ENCODE data around the gene CIAO3.
A peak's percentile ranks its signal among the peaks of the same experiment; 100 is the strongest.

Gene CIAO3

DNA sequence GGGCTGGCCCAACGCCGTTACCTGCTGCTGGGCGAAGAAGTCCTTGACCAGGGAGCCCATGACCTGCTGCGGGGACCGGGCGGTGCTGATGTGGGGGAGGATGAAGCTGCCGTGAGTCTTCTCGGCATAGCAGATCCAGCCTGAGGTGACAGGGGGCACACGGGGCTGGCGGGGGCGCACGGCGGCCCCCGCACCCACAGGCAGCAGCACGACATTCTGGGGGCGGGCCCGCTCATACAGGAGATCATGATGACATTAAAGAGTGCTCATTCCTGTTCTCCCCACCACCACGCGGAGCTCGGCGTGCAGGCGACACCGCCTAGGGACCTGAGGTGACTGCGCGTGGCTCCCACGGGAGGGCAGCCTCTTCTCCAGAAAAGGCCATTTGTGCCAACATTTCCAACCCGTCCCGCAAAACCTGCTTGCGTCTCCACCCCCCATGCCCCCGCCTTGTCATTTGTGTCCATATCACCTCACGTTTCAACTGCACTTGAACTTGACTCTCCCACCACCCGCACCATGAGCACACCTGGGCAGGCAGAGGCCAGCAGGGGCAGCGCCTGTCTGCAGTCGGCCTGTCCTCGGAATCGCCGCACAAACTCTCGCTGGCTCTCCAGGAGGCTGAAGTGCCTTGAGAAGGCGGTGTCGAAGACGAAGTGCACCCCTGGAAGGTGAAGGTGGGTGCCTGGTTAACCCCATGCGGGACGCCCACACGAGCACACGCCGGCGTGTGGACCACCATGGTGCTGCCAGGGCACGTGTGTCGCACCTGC lies 6.4 kb downstream of the CIAO3 start:
- no peak for DNase-seq

DNA sequence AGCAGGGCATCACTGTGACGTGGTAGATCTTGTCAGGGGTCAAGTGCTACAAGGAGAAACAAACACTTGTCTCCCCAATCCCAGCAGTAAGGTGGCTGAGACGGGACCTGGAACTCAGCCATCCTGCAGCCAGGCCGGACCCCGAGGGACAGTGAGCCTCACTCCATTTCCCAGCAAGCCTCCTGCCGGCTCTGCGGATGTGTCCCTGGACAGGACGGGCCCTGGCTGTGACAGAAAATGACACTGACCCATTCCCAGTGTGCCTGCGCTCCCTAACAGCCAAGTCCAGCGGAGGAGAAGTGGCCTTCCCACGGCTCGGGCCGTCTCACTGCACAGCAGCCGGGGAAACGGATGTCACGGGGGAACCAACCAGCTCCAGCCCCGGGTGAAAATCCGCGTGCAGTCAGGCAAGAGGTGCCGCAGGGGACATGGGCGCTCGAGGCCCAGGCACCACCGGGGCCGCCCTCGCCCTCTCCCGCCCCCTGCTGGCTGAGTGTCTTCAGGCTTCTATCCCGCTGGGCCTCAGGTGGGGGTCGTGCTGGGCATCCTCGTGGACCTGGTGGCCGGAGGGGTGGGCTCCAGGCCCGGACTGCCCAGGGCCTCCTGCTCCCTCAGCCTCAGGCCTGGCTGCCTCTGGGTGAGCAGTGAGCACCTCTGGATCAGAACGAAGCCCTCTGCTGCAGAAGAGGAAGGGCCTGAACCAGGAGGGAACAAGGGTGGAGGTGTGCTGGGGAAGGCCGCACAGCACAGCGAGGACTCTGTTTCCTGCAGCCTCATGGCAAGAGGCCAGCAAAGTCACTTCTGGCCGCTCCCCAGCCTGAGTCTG lies 7.2 kb downstream of the CIAO3 start:
- DNase-seq = no peak

DNA sequence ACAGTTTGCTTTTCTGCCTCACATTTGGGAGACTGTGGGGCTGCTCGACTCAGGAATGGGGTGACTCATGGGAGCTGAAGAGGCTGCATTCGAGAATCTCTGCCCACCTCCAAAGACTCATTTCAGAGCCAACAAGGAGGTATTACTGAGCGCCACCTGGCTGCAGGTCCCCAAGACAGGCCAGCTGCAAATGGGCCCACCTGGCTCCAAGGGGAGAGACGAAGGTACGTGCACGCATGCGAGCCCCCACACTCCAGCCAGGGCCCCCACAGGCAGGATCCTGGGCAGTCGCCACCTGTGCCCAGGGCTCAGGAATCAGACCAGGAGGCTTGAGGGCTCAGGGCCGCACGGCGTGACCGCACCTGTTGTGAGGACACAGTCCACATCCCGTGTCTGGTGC lies 7.9 kb downstream of the CIAO3 start:
- no peak for DNase-seq

DNA sequence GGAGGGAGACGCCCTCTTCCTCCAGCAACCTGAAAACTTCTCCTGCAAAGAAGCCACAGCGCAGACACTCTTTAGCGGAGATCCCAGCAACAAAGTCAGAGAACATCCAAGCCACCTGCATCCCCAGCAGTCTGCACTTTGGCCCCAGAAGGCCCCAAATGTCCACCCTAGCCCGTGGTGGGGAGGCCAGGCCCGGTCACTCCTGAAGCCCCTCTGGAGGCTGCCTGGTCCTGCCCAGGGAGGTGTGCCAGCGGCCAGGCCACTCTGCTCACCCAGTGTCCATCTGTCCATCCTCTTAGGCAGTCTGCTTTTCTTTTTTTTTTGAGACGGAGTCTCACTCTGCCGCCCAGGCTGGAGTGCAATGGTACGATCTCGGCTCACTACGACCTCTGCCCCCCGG lies 8.5 kb downstream of the CIAO3 start:
- no peak for DNase-seq

DNA sequence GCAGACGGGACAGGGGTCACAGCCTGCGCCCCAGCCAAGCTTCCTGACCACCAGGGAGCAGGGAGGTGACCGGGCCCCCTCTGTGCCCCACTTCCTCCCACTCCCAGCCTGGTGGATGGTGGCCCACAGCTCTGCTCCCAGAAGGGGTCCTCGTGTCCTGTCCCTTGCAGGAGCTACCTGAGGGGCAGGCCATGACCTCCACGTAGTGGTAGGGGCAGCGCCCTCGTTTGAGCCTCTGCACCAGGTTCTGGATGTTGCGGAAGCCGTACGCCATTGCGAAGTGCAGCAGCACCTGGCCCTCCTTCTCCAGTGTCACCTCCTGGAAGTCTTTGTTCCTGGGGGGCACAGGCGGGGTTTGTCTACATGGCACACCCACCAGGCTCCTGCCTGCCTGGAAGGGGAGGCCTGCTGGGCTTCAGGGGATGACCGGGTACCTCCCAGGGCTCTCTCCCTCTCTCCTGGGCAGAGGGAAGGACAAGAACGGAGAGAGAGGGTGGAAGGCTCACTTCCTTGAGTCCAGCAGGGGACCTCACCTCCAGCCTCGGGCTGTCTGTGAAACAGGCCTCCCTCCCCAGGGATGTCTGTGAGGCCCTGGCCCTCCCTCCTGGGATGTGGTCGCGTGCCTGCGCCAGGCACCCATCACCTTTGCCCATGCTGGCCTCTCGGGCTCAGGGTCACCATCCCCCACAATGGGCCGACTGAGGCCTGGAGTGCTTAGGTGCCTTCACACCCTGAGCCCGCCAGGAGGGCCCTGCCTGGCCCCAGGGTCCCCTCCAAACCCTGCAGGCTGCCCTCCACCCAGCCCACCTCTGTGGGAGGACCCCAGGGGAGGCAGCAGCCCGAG lies 9.9 kb downstream of the CIAO3 start:
- no peak for DNase-seq

- DNase-seq = no peak
Measured at GRCh38 chr16:729768-730665, 10.8 kb downstream of the CIAO3 start.

GRCh38 chr16:728890-729744 lies 11.7 kb downstream of the CIAO3 start:
- no peak for DNase-seq

DNA sequence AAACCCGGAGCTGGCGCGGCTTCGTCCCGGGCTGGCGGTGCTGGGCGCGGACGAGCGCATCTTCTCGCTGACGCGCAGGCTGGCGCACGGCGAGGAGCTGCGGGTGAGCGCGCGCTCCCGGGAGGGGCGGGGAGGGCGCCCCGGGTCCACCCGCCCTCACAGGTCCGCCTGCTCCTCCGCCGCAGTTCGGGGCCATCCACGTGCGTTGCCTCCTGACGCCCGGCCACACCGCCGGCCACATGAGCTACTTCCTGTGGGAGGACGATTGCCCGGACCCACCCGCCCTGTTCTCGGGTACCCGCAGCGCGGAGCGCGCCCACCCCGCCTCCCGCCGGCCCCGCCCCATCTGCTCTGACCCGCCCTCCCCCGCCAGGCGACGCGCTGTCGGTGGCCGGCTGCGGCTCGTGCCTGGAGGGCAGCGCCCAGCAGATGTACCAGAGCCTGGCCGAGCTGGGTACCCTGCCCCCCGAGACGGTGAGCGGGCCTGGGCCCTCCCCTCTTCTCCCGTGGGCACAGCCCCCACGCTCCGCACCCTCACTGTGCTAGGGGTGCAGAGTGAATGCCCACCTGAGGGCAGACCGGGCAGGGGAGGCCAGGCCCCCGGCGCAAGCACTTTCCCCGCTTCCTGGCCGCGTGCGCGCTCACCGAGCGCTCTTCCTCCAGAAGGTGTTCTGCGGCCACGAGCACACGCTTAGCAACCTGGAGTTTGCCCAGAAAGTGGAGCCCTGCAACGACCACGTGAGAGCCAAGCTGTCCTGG lies 12.5 kb downstream of the CIAO3 start:
- DNase-seq = peak in 1 of 2 donors; percentile 47

- no peak for DNase-seq
Measured at GRCh38 chr16:727291-727977, 13.4 kb downstream of the CIAO3 start.

- DNase-seq = peak; percentile 26 to 58
Measured at GRCh38 chr16:726438-727290, 14.1 kb downstream of the CIAO3 start, which contains the start of the genes CCDC78 and HAGHL. TSS of gene CCDC78 (minus strand) at chr16:726443. CDS start at chr16:726367, 76 bp downstream. TSS of gene HAGHL (plus strand) at chr16:727106. CDS start at chr16:727510, 404 bp downstream.

GRCh38 chr16:726188-726437 lies 14.7 kb downstream of the CIAO3 start:
- no peak for DNase-seq

DNA sequence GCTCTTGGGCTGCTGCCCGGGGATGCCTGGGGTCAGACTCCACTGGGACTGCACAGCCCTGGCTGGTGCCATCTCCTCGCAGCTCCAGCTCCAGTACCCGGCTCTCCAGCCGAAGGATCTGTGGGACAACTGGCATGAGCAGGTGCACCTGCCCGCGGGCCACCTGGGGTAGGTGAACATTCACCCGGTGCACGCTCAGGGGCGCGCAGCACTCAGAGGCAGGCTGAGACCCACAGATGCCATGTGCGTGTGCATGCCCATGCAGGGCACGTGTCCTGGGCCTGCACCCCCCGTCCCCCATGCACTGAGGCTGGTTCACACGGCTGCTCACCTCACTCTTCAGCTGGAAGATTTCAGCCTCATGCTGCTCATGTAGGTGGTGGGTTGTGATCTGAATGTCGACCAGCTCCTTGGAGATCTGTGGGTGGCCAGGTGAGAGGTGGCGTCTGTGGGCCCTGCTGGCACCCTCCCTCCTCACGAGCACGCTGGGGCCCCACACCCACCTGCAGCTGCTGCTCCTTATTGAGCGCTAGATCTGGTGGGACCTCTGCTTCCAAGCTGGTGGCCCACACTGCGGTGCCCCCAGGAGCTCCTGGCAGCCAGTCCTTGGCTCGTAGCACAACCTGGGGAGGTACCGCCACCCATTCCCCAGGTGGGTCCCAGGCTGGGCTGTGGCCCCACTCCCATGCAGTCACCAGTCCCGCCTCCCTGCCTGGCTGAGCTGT lies 15.2 kb downstream of the CIAO3 start:
- no peak for DNase-seq

DNA sequence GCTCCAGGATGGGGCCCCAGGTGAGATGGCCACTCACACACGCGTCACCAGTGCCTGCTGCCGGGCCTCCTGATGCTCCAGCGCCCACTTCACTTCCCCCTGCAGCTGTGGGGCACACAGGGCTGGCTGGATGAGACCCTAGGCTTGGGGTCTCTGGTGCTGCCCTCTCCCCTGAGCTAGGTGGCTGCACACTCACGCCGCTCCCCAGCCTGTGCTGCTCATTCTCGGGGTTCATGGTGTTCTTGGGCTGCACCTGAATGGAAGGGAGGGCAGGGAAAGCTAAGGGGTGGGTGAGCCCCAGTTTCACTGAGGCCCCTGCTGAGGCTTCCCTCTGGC lies 15.8 kb downstream of the CIAO3 start:
- DNase-seq = no peak

DNA sequence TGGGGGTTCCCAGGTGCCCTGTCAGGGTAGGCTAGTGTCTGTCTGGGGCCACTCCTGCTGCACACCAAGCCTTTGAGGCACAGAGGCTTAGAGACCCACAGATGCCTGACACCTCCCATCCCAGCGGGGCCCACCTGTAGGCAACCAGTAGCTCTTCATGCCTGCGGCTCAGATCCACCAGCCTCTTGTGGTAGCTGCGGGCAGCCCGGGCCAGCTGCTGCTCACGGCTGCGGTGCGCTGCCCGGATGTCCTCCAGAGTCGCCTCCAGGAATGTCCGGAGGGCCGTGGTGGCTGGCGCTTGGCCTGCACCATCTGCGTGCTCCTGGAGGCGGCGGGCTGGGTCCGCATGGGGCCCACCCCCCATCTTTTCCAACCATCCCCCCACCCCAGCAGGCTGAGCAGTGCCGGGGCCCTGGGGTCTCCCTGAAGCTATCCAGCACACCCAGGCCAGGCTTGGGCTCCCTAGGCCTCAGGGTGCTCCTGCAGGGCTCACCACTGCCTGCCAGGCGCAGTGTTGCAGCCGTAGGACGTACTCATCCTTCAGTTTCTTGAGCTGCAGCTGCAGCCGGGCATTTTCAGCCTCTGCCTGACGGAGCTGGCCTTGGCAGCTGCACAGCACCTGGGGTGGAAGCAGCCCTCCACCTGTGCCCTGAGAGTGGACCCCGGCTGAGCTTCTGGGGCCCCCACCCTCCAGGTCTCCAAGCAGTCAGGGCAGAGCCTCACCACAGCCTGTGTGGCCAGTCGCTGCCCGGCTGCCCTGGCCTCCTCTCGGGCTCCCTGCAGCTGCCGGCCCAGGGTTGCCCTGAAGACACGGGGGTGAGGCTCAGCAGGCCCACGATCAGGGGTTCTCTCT lies 16.4 kb downstream of the CIAO3 start:
- no peak for DNase-seq

DNA sequence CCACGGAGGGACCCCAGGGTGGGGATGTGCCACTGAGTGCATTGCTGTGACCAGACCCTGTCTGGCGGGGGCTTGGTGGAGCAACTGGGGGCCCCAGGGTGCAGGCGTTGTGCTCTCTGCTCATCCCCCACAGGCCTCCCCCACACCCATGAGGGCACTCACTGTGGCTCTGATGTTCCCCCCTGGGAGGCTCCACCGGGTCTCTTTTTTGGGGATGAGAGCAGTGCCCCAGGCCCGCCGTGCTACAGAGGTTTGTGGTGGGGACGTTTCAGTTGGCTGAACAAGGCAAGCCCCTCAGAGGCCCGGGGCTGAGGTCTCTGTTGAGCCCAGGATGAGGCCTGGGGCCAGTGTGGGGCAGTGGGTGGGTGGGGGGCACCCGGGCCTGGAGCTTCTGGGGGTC lies 17.1 kb downstream of the CIAO3 start:
- no peak for DNase-seq

- no peak for DNase-seq
Measured at GRCh38 chr16:722835-723633, 17.8 kb downstream of the CIAO3 start.

Measured in hippocampal formation (tissue), 2 donors.